HG02981 (cell line): Measurements from ENCODE around the gene HCST.
"Not testable (repeated sequence)": the region's sequence is repeated elsewhere in the genome, so short reads cannot be mapped to it uniquely, and the experiment has no call there.

Experiments used
- ATAC-seq: cut with Tn5 transposase; IDR thresholded peaks from one replicate; pipeline ENCODE4 v1.9.1; 2021; ENCODE audit warnings: mild to moderate bottlenecking, moderate library complexity; ENCODE audit not compliant: unreplicated experiment

Gene HCST

GRCh38 chr19:35901854-35902661 lies at the start of gene HCST:
Gene HCST (plus strand): TSS chr19:35902529. CDS start chr19:35902594, 65 bp downstream.
- no peak for ATAC-seq

GRCh38 chr19:35853038-35853756 lies 49.1 kb upstream of the HCST start:
- ATAC-seq: no peak

- ATAC-seq: no peak
Measured at GRCh38 chr19:35856546-35857149, 45.7 kb upstream of the HCST start, which contains the start of gene KIRREL2. Gene KIRREL2 (plus strand): TSS chr19:35856911. CDS start chr19:35857120, 209 bp downstream.

- no peak for ATAC-seq
Measured at GRCh38 chr19:35858311-35858710, 44.0 kb upstream of the HCST start.

GRCh38 chr19:35859414-35859813 lies 42.9 kb upstream of the HCST start:
- ATAC-seq: no peak

GRCh38 chr19:35860436-35860817 lies 41.9 kb upstream of the HCST start:
- ATAC-seq: no peak

GRCh38 chr19:35860818-35861639 lies 41.3 kb upstream of the HCST start:
- no peak for ATAC-seq

- ATAC-seq: no peak
Measured at GRCh38 chr19:35861640-35862160, 40.6 kb upstream of the HCST start.

GRCh38 chr19:35862528-35862927 lies 39.8 kb upstream of the HCST start:
- ATAC-seq: no peak

GRCh38 chr19:35863018-35863417 lies 39.3 kb upstream of the HCST start:
- ATAC-seq: no peak

- no peak for ATAC-seq
Measured at GRCh38 chr19:35868172-35868822, 34.0 kb upstream of the HCST start, which contains the start of gene APLP1. Gene APLP1 (plus strand): TSS chr19:35868574. CDS start chr19:35868637, 63 bp downstream.

- no peak for ATAC-seq
Measured at GRCh38 chr19:35868823-35869326, 33.5 kb upstream of the HCST start.

- ATAC-seq: no peak
Measured at GRCh38 chr19:35869327-35870123, 32.8 kb upstream of the HCST start.

- not testable (repeated sequence) for ATAC-seq
Measured at GRCh38 chr19:35870124-35870736, 32.1 kb upstream of the HCST start.

- no peak for ATAC-seq
Measured at GRCh38 chr19:35870798-35871197, 31.5 kb upstream of the HCST start.

GRCh38 chr19:35871611-35872010 lies 30.7 kb upstream of the HCST start:
- no peak for ATAC-seq

GRCh38 chr19:35872180-35872579 lies 30.1 kb upstream of the HCST start:
- ATAC-seq: no peak

GRCh38 chr19:35874392-35874930 lies 27.9 kb upstream of the HCST start:
- no peak for ATAC-seq
